Cerebellar nuclear complex (tissue), 1 donor: ENCODE results near the gene TGFB2.

Source experiments
- DNase-seq, 2 experiments: peaks; one replicate each; lab custom pipeline; 2025; lab: John Stamatoyannopoulos, UW

The TGFB2 gene

DNA sequence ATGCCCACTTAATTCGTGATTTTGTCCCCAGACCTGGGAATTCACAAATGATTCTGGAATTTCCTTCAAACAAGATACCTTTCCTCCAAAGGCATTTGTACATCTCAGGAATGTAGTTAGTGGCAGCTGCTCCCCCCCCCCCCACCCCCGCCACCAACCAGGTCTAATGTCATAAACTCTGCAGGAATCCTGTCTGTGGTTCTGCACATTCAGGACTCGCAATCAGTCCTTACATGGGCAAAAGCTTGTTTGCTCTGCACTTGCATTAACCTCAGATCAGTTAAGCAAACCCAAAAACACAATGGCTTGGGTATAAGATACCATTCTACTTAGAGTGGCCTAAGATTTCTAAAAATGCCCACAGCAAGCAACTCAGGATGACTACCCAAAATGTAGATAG lies 143.8 kb downstream of the TGFB2 start:
- no peak for DNase-seq

DNA sequence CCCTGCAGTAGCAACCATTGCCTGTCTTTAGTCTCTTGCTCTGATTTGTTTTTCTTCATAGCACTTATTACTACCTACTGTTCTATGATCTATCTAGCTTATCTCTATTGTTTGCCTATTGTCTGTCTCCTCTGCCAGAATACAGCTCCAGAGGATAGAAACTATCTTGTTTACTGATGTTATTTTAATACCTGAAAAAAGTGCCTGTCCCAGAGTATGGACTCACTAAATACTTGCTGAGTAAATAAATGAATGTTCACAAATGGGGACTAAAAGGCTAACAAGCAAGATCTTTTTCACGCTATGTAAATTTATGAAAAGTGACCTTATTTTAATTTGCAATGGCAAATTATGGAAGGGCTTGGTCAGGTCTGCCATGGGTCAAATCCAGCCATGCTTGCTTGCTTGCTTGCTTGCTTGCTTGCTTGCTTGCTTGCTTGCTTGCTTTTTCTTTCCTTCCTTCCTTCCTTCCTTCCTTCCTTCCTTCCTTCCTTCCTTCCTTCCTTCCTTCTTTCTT lies 145.3 kb downstream of the TGFB2 start:
- no peak for DNase-seq

DNA sequence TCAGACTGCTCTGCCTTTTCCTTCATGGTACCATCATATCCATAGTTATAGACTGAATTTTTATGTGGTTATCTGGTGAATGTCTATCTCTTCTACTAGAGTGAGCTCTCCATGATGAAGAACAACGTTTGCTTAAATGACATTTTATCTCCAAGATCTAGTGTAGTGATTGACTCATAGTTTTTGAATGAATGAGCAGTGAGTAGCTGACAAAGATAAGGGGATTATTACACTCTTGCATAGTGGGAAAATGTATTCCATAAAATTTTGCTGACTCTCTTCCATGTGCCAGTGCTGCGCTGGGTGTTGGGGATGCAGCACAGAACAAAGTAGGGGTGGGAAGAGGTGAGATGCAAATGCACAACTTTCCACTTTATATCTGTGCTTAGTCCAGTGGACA lies 147.7 kb downstream of the TGFB2 start:
- DNase-seq = no peak

DNA sequence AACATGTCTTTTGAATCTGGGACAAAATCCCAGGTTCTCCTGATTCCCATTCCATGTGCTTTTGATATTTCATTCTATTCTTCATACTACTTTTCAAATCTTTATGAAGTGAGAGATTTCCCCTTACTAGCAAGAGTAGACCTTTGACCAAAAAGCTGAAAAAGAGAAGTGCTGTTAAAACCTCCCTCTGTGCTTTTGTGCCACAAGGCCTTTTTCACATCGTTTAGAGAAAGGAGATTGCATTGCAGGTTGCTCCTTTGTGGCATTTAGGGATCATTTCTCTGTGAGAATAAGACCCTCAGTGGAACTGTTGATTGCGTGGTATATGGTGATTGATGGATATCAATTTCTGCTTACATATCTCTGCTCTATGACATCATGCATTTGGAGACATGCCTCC lies 148.8 kb downstream of the TGFB2 start:
- no peak for DNase-seq
